ENCODE measurements around the gene CYSRT1.

CYSRT1 gene

DNA sequence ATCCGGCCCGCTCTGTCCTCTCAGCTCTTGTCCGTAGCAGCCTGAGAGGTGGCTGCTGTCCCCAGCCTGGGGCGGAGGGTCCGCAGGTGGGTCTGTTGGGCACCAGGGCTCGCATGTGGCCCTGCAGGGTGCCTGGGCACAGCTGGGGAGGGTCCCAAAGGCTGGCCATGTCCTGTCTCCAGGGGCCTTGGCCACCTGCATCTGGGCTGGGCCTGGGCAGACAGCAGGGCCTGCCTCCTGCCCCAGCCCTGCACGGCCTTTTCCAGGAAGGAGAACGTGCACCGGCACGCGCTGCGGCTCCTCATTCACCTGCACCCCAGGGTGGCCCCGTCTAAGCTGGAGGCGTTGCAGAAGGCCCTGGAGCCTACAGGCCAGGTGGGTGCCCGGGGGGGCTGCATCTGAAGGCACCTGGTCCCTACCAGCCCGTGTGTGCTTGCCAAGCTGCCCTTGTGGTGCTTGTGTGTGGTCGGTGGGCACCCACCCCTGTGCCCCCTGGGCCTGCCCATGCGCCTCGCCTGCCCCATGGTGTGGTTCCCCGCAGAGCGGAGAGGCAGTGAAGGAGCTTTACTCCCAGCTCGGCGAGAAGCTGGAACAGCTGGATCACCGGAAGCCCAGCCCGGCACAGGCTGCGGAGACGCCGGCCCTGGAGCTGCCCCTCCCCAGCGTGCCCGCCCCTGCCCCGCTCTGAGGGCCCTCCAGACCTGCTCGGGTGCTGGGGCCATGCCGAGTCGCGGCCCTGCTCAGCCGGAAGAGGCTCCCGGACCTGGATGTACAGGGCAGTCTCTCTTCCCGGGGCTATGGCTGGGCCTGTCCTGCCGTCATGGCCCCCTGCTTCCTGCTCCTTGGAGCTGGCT, 47.5 kb downstream of the CYSRT1 start:
- no peak for DNase-seq (ENCODE audit: low read depth)

DNA sequence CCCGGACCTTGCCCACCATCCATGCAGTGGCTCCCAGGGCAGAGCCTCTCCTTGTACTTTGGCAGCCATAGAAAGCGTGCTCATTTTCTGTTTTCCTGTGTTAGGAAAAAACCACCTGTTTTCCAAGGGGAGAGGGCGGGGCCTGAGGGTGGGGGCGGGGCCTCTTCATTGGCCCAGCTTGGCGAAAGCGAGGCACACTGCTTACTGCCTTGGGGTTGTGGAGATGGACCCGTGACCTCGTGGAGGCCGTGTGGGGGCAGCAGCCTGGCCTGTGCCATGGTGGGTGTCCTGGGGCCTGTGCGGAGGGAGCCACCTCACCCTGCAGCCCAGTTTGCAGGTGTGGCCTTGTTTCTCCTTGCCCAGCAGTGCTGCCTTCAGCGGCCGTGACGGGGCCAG, 48.1 kb downstream of the CYSRT1 start:
- DNase-seq (ENCODE audit: low read depth), result no peak

DNA sequence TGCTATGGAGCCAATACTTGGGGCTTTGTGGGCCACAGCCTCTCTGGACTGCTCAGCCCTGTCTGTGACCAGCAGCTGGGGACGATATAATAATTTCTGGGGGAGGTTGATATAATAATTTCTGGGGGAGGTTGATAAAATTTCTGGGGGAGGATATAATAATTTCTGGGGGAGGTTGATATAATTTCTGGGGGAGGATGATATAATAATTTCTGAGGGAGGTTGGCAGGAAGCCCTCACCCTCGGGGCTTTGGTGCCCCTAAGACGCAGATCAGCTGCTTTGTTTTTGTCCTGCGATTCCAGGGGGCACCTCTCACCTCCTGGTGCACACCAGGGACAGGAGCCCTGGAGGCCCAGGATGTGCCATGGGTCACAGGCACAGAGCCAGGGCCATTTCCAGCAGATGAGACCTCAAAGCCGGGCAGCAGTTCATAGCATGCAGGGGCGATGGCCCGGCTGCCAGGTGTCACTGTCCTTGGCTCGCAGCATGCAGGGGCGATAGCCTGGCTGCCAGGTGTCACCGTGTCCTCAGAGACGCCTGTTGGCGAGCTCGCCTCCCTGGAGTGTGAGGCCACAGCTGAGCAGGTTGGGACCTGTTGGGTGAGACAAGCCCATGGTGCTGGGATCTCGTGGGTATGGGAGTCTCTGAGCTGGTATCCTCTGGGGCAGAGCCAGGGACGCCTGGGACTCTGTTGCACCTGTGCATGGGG, 48.8 kb downstream of the CYSRT1 start:
- no peak for DNase-seq (ENCODE audit: low read depth)

DNA sequence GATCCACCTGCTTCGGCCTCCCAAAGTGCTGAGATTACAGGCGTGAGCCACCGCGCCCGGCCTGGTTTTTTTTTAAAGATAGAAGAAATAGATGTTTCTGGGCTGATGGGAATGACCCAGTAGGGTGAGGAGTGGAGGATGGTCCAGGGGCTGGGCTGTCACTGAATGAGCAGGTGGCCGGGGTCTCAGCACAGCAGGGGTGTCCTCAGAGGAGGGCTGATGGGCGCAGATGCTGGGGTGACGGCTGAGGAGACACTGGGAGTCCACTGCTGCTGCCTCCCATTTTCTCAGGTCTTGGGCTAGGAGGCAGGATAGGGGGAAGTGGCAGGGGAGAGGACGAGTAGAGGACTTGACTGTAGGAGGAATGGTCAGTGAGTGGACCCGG, 50.2 kb downstream of the CYSRT1 start:
- DNase-seq (ENCODE audit: low read depth), result no peak
